ENCODE measurements around the gene DHX8. TPM values are rescaled to one million over a fixed set of nuclear protein-coding genes. Genes with fewer than 3 reads are reported as not detected.

DHX8 gene
- 10 to 100 TPM; 37.2 to 43.6 TPM for total RNA-seq

DNA sequence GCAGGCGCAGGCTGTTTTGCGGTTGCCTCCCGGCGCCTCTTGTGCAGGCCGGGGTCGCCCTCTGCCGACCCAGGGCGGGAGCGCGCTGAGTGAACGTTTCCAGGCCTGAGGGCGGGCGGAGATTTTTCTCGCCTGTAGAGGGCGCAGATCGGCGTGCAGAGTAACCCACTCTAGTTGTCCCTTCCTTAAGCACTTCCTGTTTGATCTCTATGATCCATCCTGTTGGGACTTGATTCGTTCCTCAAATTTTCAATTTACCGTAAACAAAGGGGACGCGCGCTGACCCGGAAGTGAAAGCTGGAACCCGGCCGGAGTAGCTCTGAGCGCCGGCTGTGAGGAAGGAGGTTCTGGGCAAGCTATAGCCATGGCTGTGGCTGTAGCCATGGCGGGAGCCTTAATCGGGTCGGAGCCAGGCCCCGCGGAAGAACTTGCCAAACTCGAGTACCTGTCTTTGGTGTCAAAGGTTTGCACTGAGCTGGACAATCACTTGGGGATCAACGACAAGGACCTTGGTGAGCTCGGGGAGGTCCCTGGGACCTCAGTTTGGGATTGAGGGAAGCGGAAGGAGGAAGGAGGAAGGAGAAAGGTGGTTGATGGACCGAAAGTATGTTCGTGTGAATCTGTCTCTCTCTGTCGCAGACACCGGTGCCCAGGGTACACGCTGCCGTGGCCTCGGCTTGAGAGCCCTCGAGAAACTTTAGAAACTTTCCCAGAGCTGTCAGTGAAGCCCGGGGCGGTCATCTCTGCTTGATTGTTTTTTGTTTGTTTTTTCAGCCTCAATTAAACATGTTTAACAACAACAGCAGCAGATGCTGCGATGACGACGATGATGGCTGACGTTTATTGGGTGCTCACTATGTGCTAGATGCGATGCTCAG is at the start of gene DHX8:
DHX8 (plus strand) TSS at position 302 of the 878 bp plus-strand sequence; CDS start at position 365, 63 bp downstream.
- DNase-seq (ENCODE audit: low spot score) = peak; percentile 90
- H3K4me1 ChIP-seq (ENCODE audit: control insufficient read depth in 1 of 2, low read depth in 2 of 2) = peaks cover 17 to 21% of the 10 kb centered on the region in 2 donors
- no peaks in the 10 kb centered on the region for H3K9me3 ChIP-seq
- no peaks in the 10 kb centered on the region for H3K27me3 ChIP-seq (replicated peaks; ENCODE audit: insufficient read depth)
- H3K4me3 ChIP-seq = peak within 1 kb of the TSS; percentile 70
- H3K36me3 ChIP-seq = no peaks in the 10 kb centered on the region
- peak; percentile 96 for ATAC-seq (ENCODE audit: insufficient number of reproducible peaks, low FRiP score, low read depth)
- TF ChIP-seq, protein P1, sequence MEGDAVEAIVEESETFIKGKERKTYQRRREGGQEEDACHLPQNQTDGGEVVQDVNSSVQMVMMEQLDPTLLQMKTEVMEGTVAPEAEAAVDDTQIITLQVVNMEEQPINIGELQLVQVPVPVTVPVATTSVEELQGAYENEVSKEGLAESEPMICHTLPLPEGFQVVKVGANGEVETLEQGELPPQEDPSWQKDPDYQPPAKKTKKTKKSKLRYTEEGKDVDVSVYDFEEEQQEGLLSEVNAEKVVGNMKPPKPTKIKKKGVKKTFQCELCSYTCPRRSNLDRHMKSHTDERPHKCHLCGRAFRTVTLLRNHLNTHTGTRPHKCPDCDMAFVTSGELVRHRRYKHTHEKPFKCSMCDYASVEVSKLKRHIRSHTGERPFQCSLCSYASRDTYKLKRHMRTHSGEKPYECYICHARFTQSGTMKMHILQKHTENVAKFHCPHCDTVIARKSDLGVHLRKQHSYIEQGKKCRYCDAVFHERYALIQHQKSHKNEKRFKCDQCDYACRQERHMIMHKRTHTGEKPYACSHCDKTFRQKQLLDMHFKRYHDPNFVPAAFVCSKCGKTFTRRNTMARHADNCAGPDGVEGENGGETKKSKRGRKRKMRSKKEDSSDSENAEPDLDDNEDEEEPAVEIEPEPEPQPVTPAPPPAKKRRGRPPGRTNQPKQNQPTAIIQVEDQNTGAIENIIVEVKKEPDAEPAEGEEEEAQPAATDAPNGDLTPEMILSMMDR (IDR thresholded peaks at IDR 0.05) = peak; percentile 99
- H3K27ac ChIP-seq = peak within 1 kb of the TSS; percentile 70 to 78

DNA sequence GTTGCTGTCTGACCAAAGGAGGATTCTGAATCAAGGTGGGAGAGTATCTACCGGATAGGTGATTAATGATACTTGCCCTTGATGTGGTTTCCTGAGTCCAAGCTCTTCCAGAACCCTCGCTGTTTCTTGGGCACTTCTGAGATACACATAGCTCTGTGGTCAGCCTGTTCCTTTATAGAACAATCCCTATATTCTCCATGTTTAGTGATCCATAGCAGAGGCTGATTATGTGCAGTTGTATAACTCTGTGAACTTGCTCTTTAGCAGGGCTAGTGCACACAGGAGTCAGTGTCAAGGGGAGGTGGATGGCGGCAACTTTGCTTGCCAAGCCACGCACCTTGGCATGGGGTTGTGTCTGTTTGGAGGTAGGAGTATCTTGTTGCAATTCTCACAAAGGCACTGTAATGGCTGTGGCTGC is 48.9 kb upstream of the DHX8 start:
- ATAC-seq (ENCODE audit: insufficient number of reproducible peaks, low FRiP score, low read depth) (no peak), DNase-seq (ENCODE audit: low spot score) (no peak)
- H3K36me3 ChIP-seq = no peaks in the 10 kb centered on the region
- no peak overlapping the region for H3K27ac ChIP-seq
- peaks cover 4 to 8% of the 10 kb centered on the region in 2 donors for H3K4me1 ChIP-seq (ENCODE audit: control insufficient read depth in 1 of 2, low read depth in 2 of 2)
- no peaks in the 10 kb centered on the region for H3K27me3 ChIP-seq (replicated peaks; ENCODE audit: insufficient read depth)
- no peaks in the 10 kb centered on the region for H3K9me3 ChIP-seq
- TF ChIP-seq, protein P1 (IDR thresholded peaks at IDR 0.05) = no peak
- no peak overlapping the region for H3K4me3 ChIP-seq

DNA sequence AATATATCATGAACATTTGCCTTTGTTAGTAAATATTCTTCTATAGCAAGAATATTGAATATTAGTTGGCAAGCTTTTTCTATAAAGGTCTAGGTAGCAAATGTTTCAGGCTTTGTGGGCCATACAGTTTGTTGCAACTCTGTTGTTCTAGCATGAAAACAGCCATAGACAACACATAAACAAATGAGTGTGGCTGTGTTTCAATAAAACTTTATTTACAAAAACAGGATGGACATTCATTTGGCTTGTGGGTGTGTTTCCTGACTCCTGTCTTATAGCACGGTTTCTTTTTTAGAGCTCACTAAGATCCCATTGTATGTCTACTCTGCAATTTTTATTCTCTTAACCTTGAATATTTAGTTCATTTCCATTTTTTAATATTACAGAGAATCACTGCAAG is 46.0 kb upstream of the DHX8 start:
- Histone ChIP-seq H3K27ac (no peak overlapping the region), H3K9me3 (no peaks in the 10 kb centered on the region), H3K27me3 (replicated peaks; ENCODE audit: insufficient read depth) (no peaks in the 10 kb centered on the region), H3K4me3 (no peak overlapping the region), H3K36me3 (no peaks in the 10 kb centered on the region), H3K4me1 (ENCODE audit: control insufficient read depth in 1 of 2, low read depth in 2 of 2) (no peaks in the 10 kb centered on the region)
- ATAC-seq (ENCODE audit: insufficient number of reproducible peaks, low FRiP score, low read depth) = no peak
- TF ChIP-seq, protein P1 (IDR thresholded peaks at IDR 0.05) = no peak
- DNase-seq (ENCODE audit: low spot score) = no peak

DNA sequence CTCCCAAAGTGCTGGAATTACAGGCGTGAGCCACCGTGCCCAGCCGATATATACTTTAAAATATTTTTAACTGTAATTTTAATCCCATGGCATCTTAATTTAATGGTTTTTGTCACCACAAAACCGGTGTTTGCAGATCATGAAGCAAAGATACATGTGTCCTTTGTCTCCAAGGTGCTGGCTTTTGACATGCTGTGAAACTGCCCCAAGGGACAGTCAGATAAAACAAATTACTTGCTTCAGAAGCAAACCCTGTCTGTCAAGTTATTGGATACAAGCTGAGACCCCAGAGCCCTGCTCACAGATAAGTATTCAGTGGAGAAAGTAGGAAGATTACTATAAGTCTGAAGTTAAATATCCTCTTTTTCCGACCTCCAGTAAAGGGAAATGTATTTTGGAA is 45.1 kb upstream of the DHX8 start:
- ATAC-seq (ENCODE audit: insufficient number of reproducible peaks, low FRiP score, low read depth) (no peak), DNase-seq (ENCODE audit: low spot score) (no peak)
- TF ChIP-seq, protein P1 (IDR thresholded peaks at IDR 0.05) = no peak
- H3K4me1 ChIP-seq (ENCODE audit: control insufficient read depth in 1 of 2, low read depth in 2 of 2) = no peaks in the 10 kb centered on the region
- no peak overlapping the region for H3K27ac ChIP-seq
- H3K9me3 ChIP-seq = no peaks in the 10 kb centered on the region
- H3K4me3 ChIP-seq = no peak overlapping the region
- H3K27me3 ChIP-seq (replicated peaks; ENCODE audit: insufficient read depth) = no peaks in the 10 kb centered on the region
- no peaks in the 10 kb centered on the region for H3K36me3 ChIP-seq

DNA sequence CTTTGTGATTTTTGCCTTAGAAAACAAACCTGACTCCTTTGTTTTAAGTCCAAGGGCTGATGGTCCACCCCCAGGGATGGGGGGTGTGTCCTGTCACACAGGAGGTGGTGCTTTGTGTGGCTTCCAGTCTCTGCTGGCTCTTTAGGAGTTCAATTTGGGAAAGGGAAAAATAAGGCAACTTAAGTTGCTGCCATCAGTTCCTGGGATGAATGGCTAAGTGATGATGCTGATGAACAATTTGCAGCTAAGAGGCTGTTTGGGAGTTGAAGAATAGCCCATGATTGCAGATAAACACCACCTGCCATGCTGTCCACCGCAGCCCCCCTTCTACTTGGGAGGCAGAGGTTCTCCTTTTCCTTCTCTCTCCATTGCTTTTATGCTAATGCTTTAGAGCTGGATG is 44.7 kb upstream of the DHX8 start:
- H3K4me1 ChIP-seq (ENCODE audit: control insufficient read depth in 1 of 2, low read depth in 2 of 2) = no peaks in the 10 kb centered on the region

More for the DNA sequence above, 44.7 kb upstream of the DHX8 start:
- DNase-seq (ENCODE audit: low spot score) (no peak), ATAC-seq (ENCODE audit: insufficient number of reproducible peaks, low FRiP score, low read depth) (no peak)
- no peaks in the 10 kb centered on the region for H3K9me3 ChIP-seq
- no peaks in the 10 kb centered on the region for H3K27me3 ChIP-seq (replicated peaks; ENCODE audit: insufficient read depth)
- H3K36me3 ChIP-seq = no peaks in the 10 kb centered on the region
- no peak overlapping the region for H3K27ac ChIP-seq
- no peak overlapping the region for H3K4me3 ChIP-seq
- TF ChIP-seq, protein P1 (IDR thresholded peaks at IDR 0.05) = no peak
